GM19438 (cell line): ENCODE data around the gene OAF.
"Not testable (repeated sequence)": the region's sequence is repeated elsewhere in the genome, so short reads cannot be mapped to it uniquely, and the experiment has no call there.

Experiments used
- ATAC-seq: cut with Tn5 transposase; IDR thresholded peaks from one replicate; pipeline ENCODE4 v1.9.1; 2021; ENCODE audit warnings: low read depth; ENCODE audit not compliant: unreplicated experiment

The OAF gene

DNA sequence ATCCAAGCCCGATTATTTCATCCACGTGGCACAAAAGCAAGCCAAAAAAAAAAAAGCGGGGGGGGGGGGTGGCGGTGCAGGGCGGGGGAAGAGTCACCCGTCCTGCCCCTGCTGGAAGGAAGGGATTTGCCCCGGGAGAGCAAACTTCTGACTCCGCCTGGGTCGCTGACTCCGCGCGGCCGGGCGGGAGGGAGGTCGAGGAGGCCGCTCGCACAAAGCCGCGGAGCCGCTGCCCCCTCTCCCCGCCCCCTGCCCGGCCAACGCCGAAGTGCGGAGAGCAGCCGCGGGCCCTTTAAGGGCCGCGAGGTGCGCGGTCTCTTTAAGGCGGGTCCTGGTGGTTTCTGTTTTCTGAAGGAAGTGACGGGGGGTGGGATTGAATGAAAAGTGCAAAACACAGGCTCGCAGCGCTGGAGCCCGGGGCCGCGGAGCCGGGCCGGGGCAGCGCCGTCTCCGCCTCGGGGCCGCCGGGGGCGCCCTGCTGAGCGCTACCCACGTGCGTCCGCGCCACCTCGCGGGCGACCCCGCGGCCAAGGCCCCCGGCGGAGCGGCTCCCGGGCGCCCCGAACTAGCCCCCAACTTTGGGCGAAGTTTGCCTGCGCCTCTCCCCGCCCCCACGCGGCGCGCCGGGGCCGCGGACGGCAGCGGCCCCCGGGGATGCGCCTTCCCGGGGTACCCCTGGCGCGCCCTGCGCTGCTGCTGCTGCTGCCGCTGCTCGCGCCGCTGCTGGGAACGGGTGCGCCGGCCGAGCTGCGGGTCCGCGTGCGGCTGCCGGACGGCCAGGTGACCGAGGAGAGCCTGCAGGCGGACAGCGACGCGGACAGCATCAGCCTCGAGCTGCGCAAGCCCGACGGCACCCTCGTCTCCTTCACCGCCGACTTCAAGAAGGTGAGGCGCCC, at the start of gene OAF:
Gene OAF, plus strand, starts transcription at position 407 of the 896 bp plus-strand sequence. Its CDS starts 248 bp downstream, at position 655.
- peak; percentile 94 for ATAC-seq

DNA sequence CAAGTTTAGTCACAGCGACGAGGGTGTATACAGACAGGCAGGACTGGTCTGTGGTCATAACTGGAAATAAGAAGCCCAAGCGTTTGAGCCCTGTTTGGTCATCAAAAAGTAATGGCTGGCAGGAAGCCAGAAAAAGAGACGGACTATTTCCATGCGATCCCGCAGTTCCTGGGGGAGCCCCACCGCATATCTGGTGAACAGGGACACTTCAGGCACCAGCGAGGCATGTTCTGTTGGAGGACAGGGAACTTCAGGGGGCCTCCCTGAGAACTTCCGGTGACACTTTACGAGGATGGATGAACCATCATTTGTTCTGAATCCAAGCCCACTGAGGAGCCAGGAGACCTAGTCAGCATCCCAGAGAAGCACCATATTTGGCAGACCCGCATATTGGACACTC, 43.2 kb upstream of the OAF start:
- no peak for ATAC-seq

DNA sequence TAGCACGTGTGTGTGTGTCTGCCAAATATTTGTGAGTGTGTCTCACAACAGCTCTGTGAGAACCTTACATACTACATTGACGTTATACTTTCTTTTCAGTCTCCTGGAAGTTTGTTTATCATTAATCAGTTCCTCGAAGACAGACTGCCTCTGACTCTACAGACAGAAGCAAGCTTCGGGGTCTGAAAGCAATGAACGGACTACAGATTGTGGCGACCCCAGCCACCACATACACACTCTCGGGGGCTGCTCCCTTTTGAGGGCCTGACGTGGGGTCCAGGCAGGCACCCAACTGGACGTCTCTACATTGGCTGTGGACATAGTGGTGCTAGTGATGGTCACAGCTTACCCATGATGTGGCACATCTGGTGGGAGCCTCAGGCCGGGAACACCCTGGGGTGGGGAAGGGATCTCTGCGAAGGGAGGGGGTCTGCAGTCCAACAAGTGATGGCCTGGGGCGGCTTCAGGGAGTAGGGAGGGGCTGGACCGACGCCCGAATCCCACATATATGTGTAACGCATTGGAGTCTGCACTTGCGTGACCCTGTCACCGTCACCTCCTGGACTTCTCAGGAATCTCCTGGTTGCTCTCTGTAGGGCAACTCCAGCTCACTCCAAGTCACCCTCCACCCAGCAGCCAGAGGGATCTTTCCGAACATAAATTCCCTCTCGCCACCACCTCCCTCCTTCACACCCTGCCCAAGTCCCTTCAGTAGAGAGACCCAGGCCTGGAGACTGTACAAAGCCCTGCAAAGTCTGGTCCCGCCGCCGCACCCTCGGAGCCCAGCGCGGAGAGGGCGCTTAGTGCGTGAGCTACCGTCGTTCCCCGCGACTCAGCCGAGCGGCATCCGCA, 42.5 kb upstream of the OAF start:
- no peak for ATAC-seq

DNA sequence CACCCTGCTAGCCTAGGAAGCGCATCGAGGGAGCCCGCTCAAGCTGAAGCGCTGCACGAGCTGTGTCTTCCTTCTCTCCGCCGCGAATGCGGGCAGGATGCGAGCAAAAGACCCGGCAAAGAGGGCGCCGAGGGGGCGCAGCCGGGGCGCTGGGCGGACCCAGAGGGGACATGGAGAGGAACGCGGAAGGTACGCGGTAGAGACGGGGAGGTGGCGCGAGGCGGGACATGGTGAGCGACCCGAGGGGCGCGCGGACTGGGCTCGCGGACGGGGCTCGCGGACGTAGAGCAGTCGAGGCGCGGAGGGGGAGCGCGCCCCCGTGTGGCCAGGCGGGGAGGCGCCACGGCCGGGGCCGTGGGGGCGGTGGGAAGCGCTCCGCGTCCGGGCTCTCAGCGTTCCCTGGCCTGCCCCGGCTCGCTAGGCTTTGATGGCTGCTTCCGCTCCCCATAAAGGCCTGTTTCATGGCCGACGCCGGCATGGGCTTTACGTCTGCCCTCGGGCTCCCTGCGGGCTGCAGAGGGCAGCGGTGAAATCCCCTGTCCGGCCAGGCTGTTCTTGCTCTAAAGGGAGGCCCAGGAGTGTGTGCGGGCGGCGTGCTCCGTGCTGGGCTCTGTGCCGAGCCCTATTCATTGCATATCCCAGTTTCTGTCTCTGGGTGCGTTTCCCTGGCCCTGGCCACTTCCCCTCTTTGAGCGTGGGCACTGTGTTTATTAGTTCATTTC, 41.7 kb upstream of the OAF start:
- ATAC-seq: no peak

DNA sequence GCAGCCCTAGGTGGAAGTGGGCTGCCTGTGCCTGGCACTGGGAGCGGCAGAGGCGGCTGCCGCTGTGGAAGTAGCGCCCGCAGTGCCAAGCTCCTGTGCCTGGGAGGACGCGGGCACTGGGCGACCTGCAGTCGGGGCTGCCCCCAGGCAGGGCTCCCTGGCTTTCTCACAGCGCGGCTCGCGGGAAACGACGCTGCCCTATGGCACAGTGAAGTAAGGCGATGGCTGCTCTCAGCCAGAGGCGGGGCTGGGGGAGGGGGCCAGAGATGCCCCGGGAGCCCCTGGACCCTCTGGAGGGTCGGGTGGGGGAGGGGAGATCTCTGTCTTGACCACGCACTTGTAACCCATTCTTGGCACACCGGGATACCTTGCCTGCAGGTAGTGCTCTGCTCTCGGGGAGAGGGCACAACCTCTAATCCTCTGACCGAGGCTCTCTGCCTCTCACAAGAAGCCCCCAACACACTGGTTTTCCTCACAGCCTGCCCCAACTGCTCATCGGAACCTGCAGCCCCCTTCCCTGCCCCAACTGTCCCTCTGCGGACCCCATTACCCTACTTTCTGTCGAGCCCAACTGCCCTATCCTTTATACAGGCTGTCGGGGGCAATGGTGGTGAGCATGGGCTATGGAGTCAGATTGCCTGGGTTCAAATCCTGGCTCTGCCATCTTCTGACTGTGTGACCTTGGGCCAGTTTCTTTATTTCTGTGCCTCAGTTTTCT, 40.7 kb upstream of the OAF start:
- ATAC-seq: no peak

DNA sequence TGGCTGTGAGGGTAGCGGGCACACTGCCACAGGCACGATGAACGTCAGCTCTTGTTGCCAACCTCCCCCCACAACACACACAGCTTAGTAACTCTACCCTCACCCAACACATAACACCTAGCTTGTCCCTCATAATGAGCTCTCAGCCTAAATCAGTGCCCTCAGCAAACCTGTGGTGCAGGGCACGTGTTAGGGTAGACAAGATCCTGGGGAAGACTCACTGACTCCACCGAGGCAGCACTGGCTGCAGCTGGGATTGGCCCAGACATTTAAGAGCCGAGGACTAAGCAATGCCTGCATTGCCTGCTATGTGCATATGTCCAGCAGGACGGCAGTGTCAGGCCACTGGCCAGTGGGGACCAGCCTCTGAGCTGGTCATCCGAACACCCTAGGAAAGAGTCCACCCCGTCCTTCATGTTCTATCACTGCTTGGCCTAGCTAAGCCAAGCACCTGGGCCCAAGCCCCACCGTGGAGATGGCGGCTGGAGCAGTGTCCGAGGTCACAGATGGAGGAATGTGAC, 40.0 kb upstream of the OAF start:
- no peak for ATAC-seq

DNA sequence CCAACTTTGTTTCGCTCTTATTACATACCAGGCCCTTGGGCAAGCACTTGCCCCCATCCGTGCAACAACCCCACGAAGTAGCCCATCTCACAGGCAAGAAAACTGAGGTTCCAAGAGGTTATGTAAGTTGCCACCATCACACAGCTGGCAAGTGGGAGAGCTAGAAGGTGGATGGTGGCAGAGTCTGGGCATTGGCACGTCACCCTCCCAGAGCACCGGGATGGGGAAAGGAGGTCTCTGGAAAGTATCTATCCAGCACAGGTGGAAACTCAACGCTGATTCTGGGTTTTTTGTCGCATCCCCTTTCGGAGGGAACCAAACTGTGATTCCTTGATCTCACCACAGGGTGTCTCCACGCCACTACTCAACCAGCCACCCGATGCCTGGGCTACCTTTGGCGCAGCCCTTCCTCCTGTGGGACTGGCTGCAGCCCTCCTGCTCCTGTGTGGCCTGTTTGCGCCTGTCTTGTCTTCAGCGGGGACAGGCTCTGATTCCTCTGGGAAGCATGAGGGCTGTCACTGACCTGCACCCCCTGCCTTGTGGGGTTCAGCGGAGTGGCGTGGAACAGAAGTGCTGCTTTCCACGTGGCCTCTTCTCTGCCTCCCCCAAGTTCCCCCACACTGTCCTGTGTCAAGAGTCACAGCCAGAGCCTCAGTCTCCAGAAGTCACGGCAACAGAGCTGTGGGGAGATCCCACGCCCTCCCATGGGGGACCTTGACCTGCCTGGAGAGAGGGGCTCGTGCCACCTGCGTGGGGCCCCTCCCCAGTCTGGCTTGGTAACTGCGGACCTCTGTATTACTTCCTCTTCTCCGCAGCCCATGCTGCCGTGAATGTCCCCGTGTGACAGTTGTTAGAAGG, 38.5 kb upstream of the OAF start:
- no peak for ATAC-seq

DNA sequence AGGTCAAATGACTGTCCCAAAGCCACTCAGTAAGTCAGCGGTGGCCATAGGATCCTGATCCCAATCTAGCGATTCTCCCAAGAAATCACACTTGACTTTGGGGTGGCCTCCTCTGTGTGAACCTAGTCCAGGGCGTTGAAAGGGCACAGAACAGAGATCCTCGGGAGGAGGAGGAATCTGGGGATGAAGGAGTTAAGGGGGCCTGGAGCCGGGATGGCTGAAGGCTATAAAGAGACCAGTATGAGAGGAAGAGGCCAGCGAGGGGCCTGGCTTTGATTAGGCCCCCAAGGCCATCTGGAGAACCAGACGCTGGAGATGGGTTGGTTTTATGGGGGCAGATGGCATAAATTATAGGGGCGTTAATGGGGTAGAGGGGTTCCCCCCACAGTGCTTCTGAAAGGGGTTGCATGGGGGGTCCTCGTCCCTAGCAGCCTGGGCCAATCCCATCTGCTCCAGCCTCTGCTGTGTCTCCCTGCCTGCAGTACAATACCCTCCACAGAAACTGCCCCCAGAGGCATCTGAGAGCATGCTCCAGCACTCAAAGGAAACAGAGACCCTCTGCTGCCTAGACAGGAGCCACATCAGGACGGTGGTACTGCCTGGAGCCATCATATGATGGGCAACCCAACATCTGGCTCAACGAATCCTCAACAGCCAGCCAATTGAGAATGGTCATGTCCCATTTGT, 37.7 kb upstream of the OAF start:
- ATAC-seq: no peak

DNA sequence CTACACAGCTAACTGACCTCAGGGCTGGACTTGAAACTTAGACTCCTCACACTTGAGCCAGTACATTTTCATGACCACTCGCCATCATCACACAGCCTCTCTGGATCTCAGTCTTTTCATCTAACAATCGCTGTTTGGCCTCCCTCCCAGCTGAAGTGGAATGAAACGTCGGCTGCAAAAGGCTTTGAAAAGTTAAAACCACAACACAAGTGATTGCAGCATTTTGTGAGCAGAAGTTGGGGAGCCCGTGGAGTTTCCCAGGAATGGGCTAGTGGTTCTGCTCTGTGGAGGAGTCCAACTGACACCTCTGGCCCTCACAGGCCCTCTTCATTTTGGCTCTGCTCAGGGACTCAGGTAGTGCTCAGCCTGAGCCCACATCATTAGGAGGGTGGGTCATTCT, 37.0 kb upstream of the OAF start:
- ATAC-seq: no peak

DNA sequence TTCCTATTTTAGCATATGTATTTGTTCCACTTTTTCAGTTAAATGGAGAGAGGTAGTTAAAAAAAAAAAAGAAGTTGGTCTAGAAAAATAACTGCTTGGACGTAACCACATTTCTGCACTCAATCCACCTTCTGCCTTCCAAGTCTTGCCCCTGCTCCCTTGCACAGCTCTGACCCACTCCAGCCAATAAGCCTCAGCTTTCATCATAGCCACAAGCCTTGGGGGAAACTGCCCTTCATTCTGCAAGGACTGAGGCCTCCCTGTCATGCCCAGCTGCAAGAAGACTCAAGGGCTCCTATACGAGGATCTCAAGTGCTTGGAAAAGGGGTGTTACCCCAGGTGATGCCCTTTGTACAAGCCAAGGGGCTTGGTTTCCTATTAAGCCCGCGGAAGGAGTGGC, 36.0 kb upstream of the OAF start:
- no peak for ATAC-seq

DNA sequence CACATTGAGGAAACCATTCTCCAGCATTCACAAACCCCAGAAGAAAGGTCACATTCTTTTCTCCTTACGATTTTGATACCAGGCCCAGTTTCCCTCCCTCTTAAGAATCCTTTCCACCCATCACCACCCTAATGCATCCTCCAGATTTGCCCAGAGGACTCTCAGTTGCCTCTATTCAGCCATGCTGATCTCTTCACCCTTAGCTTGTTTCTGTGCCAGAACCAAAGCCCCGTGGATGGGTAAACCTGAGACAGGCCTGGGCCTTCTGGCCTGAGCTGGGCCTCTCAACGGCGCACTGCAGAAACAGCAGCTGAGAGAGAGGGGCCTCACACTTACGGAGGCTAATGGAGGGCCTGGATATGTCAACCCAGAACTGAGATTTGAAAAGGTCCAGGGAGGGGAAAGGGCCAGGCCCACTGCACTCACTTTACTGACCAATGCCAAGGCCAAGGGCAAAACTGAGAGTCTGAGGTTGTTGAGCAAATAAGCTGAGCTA, 32.2 kb upstream of the OAF start:
- ATAC-seq: no peak

DNA sequence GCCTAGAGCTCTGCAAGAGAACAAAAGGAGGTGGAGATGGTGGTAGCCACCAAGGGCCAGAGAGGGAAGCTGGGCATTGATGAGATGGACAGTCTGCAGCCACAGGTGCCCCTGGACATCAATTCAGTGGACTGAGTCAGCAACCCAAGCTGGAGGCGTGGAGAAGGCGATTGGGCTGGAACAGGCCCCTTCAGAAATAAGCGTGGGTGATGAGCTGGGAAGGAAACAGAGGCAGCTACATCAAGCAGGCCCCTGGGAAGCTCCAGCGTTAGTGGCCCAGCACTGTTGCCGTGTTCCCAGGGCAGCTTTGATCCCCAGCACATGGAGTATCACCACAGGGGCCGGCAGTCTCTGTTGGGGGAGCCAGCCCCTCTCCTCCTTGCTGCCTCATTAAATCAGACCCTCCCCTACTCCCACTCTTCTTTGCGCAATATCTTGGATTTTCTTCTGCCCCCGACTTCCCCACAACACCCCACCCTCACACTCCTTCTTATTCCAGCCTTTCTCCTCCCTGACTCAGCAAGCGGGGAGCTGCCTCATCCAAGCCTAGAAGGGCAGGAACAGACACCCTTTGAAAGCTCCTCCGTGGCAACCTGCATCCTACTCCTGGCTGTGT, 31.7 kb upstream of the OAF start:
- ATAC-seq: no peak

DNA sequence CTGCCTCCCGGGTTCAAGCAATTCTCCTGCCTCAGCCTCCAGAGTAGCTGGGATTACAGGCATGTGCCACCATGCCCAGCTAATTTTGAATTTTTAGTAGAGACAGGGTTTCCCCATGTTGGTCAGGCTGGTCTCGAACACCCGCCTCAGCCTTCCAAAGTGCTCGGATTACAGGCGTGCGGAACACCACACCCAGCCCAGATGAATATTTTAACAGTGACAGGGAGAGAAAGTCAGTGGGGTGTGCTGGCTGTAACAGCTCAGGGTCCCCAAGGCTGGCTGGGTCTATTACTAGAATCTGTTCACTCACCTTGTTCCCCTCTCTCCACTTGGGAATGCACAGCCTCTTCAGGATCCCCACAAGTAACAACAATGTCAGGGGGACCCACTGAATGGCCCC, 30.8 kb upstream of the OAF start:
- ATAC-seq: not testable (repeated sequence)

DNA sequence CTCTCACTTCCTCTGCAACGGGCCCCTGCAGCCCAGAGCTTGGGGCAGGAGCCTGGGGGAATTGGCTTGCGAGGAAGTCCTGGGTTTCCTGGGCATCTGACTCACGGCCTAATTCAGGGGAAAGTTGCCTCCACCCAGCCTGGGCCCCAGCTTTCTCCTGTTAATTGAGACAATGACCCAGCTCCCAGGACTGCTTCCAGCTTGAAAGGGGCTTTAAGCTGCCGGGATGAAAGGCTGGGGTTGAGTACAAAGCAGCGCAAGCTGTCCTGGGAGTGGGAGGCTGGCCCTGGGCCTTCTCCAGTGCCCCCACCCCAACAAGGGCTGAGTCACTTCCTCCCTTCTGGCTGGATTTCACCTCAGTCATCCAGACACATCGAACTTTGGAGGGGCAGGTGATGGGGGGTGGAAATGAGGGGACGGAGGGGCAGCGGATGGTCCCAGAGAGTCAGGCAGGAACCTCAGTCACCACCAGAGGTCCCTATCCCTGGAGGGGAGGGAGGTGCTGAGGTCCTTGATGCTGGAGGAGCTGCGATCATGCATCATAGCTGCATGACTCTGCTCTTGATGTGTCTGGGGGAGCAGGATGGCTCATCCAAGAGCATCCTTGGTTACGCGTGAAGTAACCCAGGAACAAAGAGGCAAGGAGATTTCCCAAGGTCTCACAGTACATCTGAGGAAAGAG, 30.1 kb upstream of the OAF start:
- ATAC-seq: no peak

DNA sequence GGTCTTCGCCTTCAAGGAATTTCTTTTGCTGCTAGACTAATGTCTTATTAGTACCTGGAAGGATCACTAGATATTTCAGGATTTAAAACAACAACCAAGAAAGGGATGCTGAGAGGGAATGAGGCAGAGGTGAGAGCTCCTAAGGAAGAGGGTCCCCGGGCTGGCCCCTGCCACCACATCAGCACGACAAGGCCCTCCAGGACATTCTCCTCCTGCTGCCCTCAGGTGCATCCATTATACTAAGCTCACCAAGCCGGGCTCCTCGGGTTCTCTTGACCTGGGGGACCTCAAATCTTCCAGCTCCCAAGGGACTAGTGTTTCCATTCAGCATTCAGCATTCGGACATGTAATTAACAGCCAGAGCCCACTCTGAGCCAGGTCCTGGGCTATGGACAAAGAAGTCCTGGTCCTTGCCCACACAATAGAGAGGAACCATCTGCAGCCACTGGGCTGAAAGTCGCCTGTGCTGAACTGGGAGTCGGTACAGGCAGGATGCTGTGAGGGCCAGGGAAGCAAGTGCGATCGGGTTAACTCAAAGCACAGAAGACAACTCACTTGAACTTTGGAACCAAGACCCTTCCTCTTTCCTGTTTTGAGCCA, 29.4 kb upstream of the OAF start:
- ATAC-seq: no peak

DNA sequence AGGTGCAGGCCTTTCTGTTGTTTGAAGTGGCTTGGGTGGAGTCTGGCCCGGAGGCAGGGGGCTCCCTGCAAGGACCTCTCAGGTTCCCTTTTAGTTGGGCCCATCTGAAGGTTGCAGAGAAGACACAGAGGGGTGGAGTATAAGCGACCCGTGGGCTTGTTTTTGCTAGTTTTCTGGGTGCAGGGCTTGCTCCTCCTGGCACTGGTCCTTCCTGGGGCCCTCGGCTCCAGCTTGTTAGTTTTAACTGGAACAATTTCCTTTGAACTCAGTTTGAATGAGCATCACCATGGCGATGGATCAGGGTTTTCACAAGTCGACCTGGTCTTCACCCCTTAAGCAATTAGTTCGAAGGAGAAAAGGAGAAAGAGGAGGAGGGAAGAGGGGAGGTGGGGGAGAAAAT, 28.5 kb upstream of the OAF start:
- ATAC-seq: no peak
